Body of pancreas (tissue), 4 donors: Measurements from ENCODE around the gene C1GALT1.

Experiments
- CTCF ChIP-seq, 7 experiments: fragments of 450-650 bp in 4 of 7; fragments of 200-600 bp in 3 of 7; sonication (generic) in 3 of 7; IDR thresholded peaks; one replicate each; pipeline ENCODE4 v1.5.1; 2016 to 2019; ENCODE audit warnings: antibody characterized with exemption in 7 of 7
- POLR2A ChIP-seq, 3 donors: fragments of 450-650 bp; IDR thresholded peaks; one replicate each; pipeline ENCODE4 v1.6.1; 2016; ENCODE audit warnings: antibody characterized with exemption in 3 of 3, mild to moderate bottlenecking in 2 of 3

- TF ChIP-seq CTCF (IDR thresholded peaks at IDR 0.05) (no peak), POLR2A (IDR thresholded peaks at IDR 0.05) (no peak)
Measured at GRCh38 chr7:7261863-7262262, 79.5 kb downstream of the C1GALT1 start.
